Adrenal gland (tissue), 5 donors: ENCODE data around the gene RTP5.

Source experiments
- CTCF ChIP-seq, 6 experiments: fragments of 450-650 bp in 4 of 6; fragments of 200-600 bp in 2 of 6; sonication (generic) in 1 of 6; IDR thresholded peaks; 1 replicate in 5 of 6; 2 replicates in 1 of 6; pipeline versions ENCODE4 v1.5.1 to v1.8.0; 2016 to 2021; ENCODE audit warnings: antibody characterized with exemption in 6 of 6, mild to moderate bottlenecking in 2 of 6, moderate library complexity in 1 of 6
- POLR2A ChIP-seq, 2 donors: fragments of 450-650 bp; IDR thresholded peaks; one replicate each; pipeline ENCODE4 v1.6.1; 2017; ENCODE audit warnings: antibody characterized with exemption in 2 of 2, mild to moderate bottlenecking in 2 of 2, moderate library complexity in 1 of 2
- donor health status: DM: no; HTN: no; CAD: no.

DNA sequence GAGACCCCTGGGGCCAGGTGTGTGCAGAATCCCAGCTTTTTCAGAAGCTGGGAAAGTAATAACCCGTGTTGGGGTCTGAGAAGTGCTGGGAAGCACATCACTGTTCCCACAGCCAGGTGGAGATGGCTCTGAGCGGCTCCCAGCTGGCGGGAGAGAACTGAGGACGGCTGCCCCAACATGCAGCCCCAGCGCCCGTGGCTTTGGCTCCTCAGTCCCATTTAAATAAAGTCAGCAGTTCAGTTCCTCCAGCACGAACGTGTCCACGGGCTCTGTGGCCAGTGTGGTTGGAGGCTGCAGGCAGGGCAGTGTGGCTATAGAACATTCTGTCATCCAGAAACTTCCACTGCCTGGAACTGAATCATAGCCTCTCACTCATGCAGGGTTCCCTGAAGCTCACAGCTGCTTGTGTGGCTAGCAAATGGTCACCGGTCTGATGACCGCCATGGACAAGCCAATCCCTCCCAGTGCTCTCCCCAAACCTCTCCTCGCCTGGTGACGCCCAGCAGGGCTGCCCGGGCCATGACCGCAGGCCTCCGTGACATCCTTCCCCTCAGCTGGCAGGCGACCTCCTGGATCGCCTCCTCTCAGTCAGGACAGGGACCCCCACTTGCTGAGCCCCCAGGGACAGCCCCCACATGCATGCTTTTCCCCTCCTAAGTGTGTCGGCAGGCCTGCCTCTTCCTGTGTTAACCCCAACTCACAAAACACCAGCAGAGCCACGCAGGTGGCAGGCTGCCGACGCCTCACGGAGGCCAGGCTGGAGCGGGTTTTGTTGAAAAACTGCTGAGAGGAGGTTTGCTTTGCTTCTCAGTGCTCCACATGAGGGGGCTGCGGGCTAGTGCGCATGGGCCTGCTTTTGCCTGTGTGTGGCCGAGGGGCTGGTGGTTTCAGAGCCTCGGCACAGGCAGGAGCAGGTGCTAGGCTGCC, 1.3 kb downstream of the RTP5 start:
- TF ChIP-seq POLR2A (IDR thresholded peaks at IDR 0.05) (no peak), CTCF (IDR thresholded peaks at IDR 0.05) (no peak)
